Lower lobe of right lung (tissue), 2 donors: ENCODE data around the gene ARL6. TPM values are rescaled to one million over a fixed set of nuclear protein-coding genes. Genes with fewer than 3 reads are reported as not detected.

Experiments used
- ATAC-seq, 2 donors: fragments of 200-7000 bp; cut with Tn5 transposase; one replicate each; pipeline ENCODE4 v1.9.1; 2020 to 2022; ENCODE audit warnings: mild to moderate bottlenecking in 2 of 2, moderate library complexity in 2 of 2
- DNase-seq: peaks from one replicate; pipeline ENCODE4 v3.0.0-alpha.2; 2020
- H3K27ac ChIP-seq: fragments of 200-600 bp; one replicate; pipeline ENCODE4 v1.8.0; 2022
- H3K27me3 ChIP-seq: fragments of 200-600 bp; one replicate; pipeline ENCODE4 v1.8.0; 2022; ENCODE audit warnings: low read depth
- H3K36me3 ChIP-seq: fragments of 200-600 bp; one replicate; pipeline ENCODE4 v1.8.0; 2022; ENCODE audit warnings: mild to moderate bottlenecking
- H3K4me1 ChIP-seq: fragments of 200-600 bp; one replicate; pipeline ENCODE4 v1.8.0; 2022
- H3K4me3 ChIP-seq: fragments of 200-600 bp; one replicate; pipeline ENCODE4 v1.8.0; 2022; ENCODE audit warnings: mild to moderate bottlenecking
- H3K9me3 ChIP-seq: fragments of 200-600 bp; one replicate; pipeline ENCODE4 v1.8.0; 2022
- CTCF ChIP-seq: fragments of 200-600 bp; IDR thresholded peaks from one replicate; pipeline ENCODE4 v1.8.0; 2022; ENCODE audit warnings: antibody characterized with exemption, mild to moderate bottlenecking
- intact Hi-C: fragments of 100-400 bp; cut with DNase I; formaldehyde crosslinking; loops from one replicate; pipeline ENCODE4 v1.11.0; 2022
- long read RNA-seq: library from polyadenylated mRNA; unstranded; transcript quantifications from one replicate; pipeline ENCODE4 v2.0.0, GENCODE V29; 2021
- total RNA-seq: library from RNA; stranded (reverse); fragmentation: NEBNext Ultra II Directional; extraction: Animal tissue kit (Norgen Biotek cat#: 25700); gene quantifications from one replicate; pipeline ENCODE4 v1.2.1, GENCODE V29; 2021
- donor health status: DM: no; HTN: yes; CAD: no; lungs with severe emphysema.

ARL6 gene
- 14.0 TPM for total RNA-seq
- long read RNA-seq, full-length matches to known transcripts: 17 of 21 reads
- long read RNA-seq, partial matches to known transcripts: 2 of 21 reads
- long read RNA-seq, other reads (novel, unspliced or antisense): 2 of 21 reads

- Histone ChIP-seq H3K4me1 (peaks cover 18% of the 10 kb centered on the region), H3K27me3 (no peaks in the 10 kb centered on the region), H3K4me3 (peak within 1 kb of the TSS; percentile 96), H3K36me3 (peaks cover 10% of the 10 kb centered on the region), H3K9me3 (no peaks in the 10 kb centered on the region), H3K27ac (peak within 1 kb of the TSS; percentile 80)
- TF ChIP-seq CTCF: no peak
- intact Hi-C loops: no loop called here
- DNase-seq (peak; percentile 88), ATAC-seq (peak; percentile 97 to 99)
Measured at GRCh38 chr3:97764407-97765238, at the start of gene ARL6. ARL6 (plus strand) TSS chr3:97764758; CDS start chr3:97768108, 3,350 bp downstream.

GRCh38 chr3:97719156-97719821 is 45.3 kb upstream of the ARL6 start:
- no peaks in the 10 kb centered on the region for H3K4me1 ChIP-seq

GRCh38 chr3:97720417-97720816 is 44.1 kb upstream of the ARL6 start:
- Histone ChIP-seq H3K27me3 (no peaks in the 10 kb centered on the region), H3K4me1 (no peaks in the 10 kb centered on the region), H3K4me3 (no peak overlapping the region), H3K27ac (no peak overlapping the region), H3K9me3 (no peaks in the 10 kb centered on the region), H3K36me3 (no peaks in the 10 kb centered on the region)
- intact Hi-C loops: no loop called here
- no peak for ATAC-seq
- DNase-seq: no peak
- TF ChIP-seq CTCF: no peak

More at GRCh38 chr3:97719156-97719821, 45.3 kb upstream of the ARL6 start:
- peak; percentile 80 to 87 for ATAC-seq
- Histone ChIP-seq H3K4me3 (no peak overlapping the region), H3K27ac (no peak overlapping the region), H3K36me3 (no peaks in the 10 kb centered on the region), H3K27me3 (no peaks in the 10 kb centered on the region), H3K9me3 (no peaks in the 10 kb centered on the region)
- peak; percentile 89 for TF ChIP-seq CTCF
- peak; percentile 58 for DNase-seq
- intact Hi-C loops: no loop called here

GRCh38 chr3:97721446-97721845 is 43.1 kb upstream of the ARL6 start:
- TF ChIP-seq CTCF: no peak
- H3K36me3 ChIP-seq: no peaks in the 10 kb centered on the region
- intact Hi-C loops: no loop called here
- no peak for ATAC-seq
- no peak overlapping the region for H3K27ac ChIP-seq
- DNase-seq: no peak
- no peaks in the 10 kb centered on the region for H3K4me1 ChIP-seq
- no peaks in the 10 kb centered on the region for H3K9me3 ChIP-seq
- no peak overlapping the region for H3K4me3 ChIP-seq
- H3K27me3 ChIP-seq: no peaks in the 10 kb centered on the region

- Histone ChIP-seq H3K27ac (no peak overlapping the region), H3K4me3 (no peak overlapping the region), H3K36me3 (no peaks in the 10 kb centered on the region), H3K4me1 (no peaks in the 10 kb centered on the region), H3K9me3 (no peaks in the 10 kb centered on the region), H3K27me3 (no peaks in the 10 kb centered on the region)
- intact Hi-C loops: no loop called here
- ATAC-seq (no peak), DNase-seq (no peak)
- TF ChIP-seq CTCF: no peak
Measured at GRCh38 chr3:97736928-97737327, 27.6 kb upstream of the ARL6 start.
